CD4-positive, alpha-beta T cell (primary cell): ENCODE data around the gene GPR148. TPM values are rescaled to one million over a fixed set of nuclear protein-coding genes. Genes with fewer than 3 reads are reported as not detected.
A peak's percentile ranks its signal among the peaks of the same experiment; 100 is the strongest.

ENCODE experiments used
- ATAC-seq: fragments of 200-7000 bp; cut with Tn5 transposase; one replicate; pipeline ENCODE4 v1.10.0; 2022; ENCODE audit warnings: mild to moderate bottlenecking; ENCODE audit not compliant: poor library complexity
- CTCF ChIA-PET: fragments of 350-600 bp; sonication (Branson Sonifier 250); formaldehyde crosslinking; loops from one replicate; lab custom pipeline; 2021; ENCODE audit warnings: antibody characterized with exemption, inconsistent platforms; lab: Charles Lee
- POLR2A ChIA-PET: fragments of 350-600 bp; sonication (Branson Sonifier 250); formaldehyde crosslinking; loops from one replicate; lab custom pipeline; 2021; ENCODE audit warnings: antibody characterized with exemption, inconsistent platforms; lab: Charles Lee
- DNase-seq, 14 experiments: peaks; one replicate each; pipeline ENCODE4 v3.0.0-alpha.2; 2013 to 2020; ENCODE audit warnings: mixed read lengths in 2 of 14
- H3K27ac ChIP-seq, 2 donors: one replicate each; pipeline versions ENCODE4 v1.5.1 to v1.7.0; 2013; ENCODE audit warnings: low read length in 2 of 2, low read depth in 1 of 2, mild to moderate bottlenecking in 1 of 2
- H3K27me3 ChIP-seq, 2 experiments: 1 replicate in 1 of 2; 2 replicates in 1 of 2; pipeline versions ENCODE4 v1.6.1 to v1.7.0; 2013; ENCODE audit warnings: low read length in 2 of 2, control low read depth in 1 of 2, mild to moderate bottlenecking in 1 of 2, moderate library complexity in 1 of 2; ENCODE audit not compliant: insufficient read depth in 2 of 2, control insufficient read depth in 1 of 2
- H3K36me3 ChIP-seq: one replicate; pipeline ENCODE4 v1.6.1; 2013; ENCODE audit warnings: low read length, control low read depth; ENCODE audit not compliant: insufficient read depth
- H3K4me1 ChIP-seq: one replicate; pipeline ENCODE4 v1.6.1; 2013; ENCODE audit warnings: low read length, control low read depth; ENCODE audit not compliant: insufficient read depth
- H3K4me3 ChIP-seq: one replicate; pipeline ENCODE4 v1.5.1; 2013; ENCODE audit warnings: mild to moderate bottlenecking, low read length, moderate library complexity
- H3K9me3 ChIP-seq, 2 experiments: 1 replicate in 1 of 2; 2 replicates in 1 of 2; pipeline versions ENCODE4 v1.6.1 to v1.7.0; 2013; ENCODE audit warnings: low read length in 2 of 2, mild to moderate bottlenecking in 2 of 2, control low read depth in 1 of 2, moderate library complexity in 1 of 2; ENCODE audit not compliant: control insufficient read depth in 1 of 2, insufficient read depth in 1 of 2
- H3K27ac Mint-ChIP-seq: one replicate; pipeline ENCODE4 v1.8.0; 2020; ENCODE audit warnings: mixed read lengths
- H3K27me3 Mint-ChIP-seq: one replicate; pipeline ENCODE4 v1.8.0; 2021; ENCODE audit warnings: mixed read lengths
- H3K36me3 Mint-ChIP-seq: one replicate; pipeline ENCODE4 v1.8.0; 2021; ENCODE audit warnings: low read depth, mixed read lengths
- H3K4me1 Mint-ChIP-seq: one replicate; pipeline ENCODE4 v1.8.0; 2021; ENCODE audit warnings: low read depth, mixed read lengths
- H3K4me3 Mint-ChIP-seq: one replicate; pipeline ENCODE4 v1.8.0; 2020; ENCODE audit warnings: mild to moderate bottlenecking, mixed read lengths
- H3K9me3 Mint-ChIP-seq: one replicate; pipeline ENCODE4 v1.8.0; 2020; ENCODE audit warnings: mixed read lengths
- intact Hi-C, 2 experiments: fragments of 100-400 bp; cut with DNase I in 1 of 2; cut with micrococcal nuclease in 1 of 2; formaldehyde crosslinking; loops; one replicate each; pipeline versions ENCODE4 v1.15.1 to v1.9.0; 2023 to 2025; cut with DNase I, micrococcal nuclease
- total RNA-seq, 174 experiments: library from RNA in 2 of 174; stranded (reverse) in 2 of 174; gene quantifications; one replicate each; pipeline ENCODE4 v1.2.3 and lab custom pipeline; 2021 to 2026
- TF ChIP-seq, protein P1 (sequence below): fragments of 200-600 bp; IDR thresholded peaks from one replicate; pipeline ENCODE4 v1.8.0; 2022; ENCODE audit warnings: antibody characterized with exemption, mild to moderate bottlenecking

The GPR148 gene
- total RNA-seq, 2 experiments from 2014 or later, result not detected

DNA sequence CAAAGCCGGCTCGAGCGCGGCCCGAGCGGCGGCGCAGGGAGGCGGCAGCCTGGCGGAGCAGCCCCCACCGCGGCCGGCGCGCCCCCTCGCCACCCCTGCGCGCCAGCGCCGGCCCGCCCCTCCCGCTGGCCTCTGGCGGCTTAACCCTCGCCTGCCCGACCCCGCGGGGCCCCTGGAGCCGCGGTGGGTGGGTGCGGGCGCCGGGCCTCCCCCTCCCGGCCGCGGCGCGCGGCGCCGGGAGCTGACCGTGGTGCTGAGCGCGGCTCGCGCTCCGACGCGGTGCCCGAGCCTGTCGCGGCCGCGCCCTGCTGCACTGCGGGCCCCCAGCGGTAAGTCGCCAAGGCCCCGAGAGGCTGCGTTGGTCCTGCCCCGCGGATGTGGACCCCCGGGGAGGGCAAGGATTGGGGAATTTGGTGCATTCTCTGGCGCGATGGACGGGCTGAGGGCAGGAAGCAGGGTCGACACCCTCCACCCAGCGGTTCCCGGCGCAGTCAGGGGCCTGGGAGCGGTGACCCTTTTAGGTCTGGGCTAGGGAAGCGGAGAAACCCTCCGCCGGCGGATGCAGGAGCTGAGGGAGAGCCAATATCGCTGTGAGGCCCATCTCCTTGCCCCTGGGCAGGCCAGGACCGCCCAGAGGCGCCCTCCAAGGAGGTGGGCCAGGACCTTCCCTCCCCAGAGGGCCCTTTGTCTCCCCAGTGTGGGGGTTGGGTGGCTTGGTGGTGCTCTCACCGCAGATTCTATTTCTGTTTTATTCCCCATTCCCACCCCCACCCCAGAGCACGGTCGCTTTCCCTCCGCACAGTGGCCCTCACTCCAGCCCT lies 27.4 kb downstream of the GPR148 start:
- no peaks in the 10 kb centered on the region for H3K36me3 ChIP-seq
- H3K9me3 ChIP-seq, result peaks cover 0 to 10% of the 10 kb centered on the region in 2 experiments
- intact Hi-C loops, result no loop called here
- Mint-ChIP-seq H3K4me3 (peak overlapping the region; percentile 34), H3K27ac (no peak overlapping the region), H3K9me3 (no peaks in the 10 kb centered on the region), H3K4me1 (no peaks in the 10 kb centered on the region), H3K27me3 (peaks cover 68% of the 10 kb centered on the region), H3K36me3 (no peaks in the 10 kb centered on the region)
- TF ChIP-seq, protein P1, sequence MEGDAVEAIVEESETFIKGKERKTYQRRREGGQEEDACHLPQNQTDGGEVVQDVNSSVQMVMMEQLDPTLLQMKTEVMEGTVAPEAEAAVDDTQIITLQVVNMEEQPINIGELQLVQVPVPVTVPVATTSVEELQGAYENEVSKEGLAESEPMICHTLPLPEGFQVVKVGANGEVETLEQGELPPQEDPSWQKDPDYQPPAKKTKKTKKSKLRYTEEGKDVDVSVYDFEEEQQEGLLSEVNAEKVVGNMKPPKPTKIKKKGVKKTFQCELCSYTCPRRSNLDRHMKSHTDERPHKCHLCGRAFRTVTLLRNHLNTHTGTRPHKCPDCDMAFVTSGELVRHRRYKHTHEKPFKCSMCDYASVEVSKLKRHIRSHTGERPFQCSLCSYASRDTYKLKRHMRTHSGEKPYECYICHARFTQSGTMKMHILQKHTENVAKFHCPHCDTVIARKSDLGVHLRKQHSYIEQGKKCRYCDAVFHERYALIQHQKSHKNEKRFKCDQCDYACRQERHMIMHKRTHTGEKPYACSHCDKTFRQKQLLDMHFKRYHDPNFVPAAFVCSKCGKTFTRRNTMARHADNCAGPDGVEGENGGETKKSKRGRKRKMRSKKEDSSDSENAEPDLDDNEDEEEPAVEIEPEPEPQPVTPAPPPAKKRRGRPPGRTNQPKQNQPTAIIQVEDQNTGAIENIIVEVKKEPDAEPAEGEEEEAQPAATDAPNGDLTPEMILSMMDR, result no peak
- peak; percentile 41 for ATAC-seq
- H3K4me1 ChIP-seq, result peaks cover 9% of the 10 kb centered on the region
- H3K27ac ChIP-seq, result no peak overlapping the region
- CTCF ChIA-PET, result no interaction called here
- H3K4me3 ChIP-seq, result no peak overlapping the region
- POLR2A ChIA-PET, result no interaction called here
- DNase-seq, result peak in 4 of 14 experiments; percentile 6 to 46 (median 26)
- H3K27me3 ChIP-seq, result peaks cover 32 to 38% of the 10 kb centered on the region in 2 experiments

DNA sequence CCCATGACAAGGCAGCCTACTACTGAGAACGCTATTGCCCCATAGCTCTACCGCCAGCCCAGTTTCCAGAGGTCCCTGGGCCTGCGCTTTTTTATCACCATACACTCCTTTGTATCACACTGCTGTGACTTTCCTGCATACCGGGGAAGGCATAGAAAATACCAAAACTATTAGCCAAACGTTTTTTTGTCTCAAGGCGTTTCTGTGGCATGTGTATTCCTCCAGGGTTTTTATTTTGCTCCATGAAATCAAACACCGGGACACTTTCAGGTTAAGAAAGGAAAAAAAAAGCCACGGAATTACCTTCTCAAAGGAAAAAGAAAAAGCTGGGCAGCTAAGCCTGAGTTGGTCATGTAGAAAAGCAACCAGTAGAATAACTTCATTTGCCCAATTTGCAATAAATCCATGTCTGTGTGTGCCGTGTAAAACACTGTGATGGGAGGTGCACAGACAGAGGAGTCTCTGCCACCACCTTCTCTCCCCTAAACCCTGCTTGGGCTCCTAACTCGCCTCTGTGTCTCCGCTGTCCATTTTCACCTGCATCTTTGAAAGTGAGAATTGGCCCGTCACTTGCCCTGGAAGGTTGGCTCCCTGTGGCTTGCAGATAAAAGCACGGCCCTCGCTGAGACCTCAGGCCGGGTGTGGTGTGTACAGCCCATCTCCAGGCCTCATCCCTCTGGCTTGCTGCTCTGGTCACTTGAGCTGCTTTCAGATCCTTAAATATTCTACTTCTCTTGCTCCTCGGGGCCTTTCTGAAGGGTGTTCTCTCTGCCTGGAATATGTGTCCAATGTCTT lies 28.2 kb downstream of the GPR148 start:
- Mint-ChIP-seq H3K27me3 (peaks cover 74% of the 10 kb centered on the region), H3K9me3 (no peaks in the 10 kb centered on the region), H3K4me1 (no peaks in the 10 kb centered on the region), H3K4me3 (peak overlapping the region; percentile 34), H3K36me3 (no peaks in the 10 kb centered on the region), H3K27ac (no peak overlapping the region)
- Histone ChIP-seq H3K27ac (no peak overlapping the region), H3K4me3 (no peak overlapping the region), H3K36me3 (no peaks in the 10 kb centered on the region), H3K27me3 (peaks cover 32 to 38% of the 10 kb centered on the region in 2 experiments), H3K9me3 (peaks cover 0 to 10% of the 10 kb centered on the region in 2 experiments), H3K4me1 (peaks cover 9% of the 10 kb centered on the region)
- intact Hi-C loops, result no loop called here
- ChIA-PET CTCF (no interaction called here), POLR2A (no interaction called here)
- ATAC-seq (no peak), DNase-seq (no peak)
- TF ChIP-seq, protein P1, result no peak

DNA sequence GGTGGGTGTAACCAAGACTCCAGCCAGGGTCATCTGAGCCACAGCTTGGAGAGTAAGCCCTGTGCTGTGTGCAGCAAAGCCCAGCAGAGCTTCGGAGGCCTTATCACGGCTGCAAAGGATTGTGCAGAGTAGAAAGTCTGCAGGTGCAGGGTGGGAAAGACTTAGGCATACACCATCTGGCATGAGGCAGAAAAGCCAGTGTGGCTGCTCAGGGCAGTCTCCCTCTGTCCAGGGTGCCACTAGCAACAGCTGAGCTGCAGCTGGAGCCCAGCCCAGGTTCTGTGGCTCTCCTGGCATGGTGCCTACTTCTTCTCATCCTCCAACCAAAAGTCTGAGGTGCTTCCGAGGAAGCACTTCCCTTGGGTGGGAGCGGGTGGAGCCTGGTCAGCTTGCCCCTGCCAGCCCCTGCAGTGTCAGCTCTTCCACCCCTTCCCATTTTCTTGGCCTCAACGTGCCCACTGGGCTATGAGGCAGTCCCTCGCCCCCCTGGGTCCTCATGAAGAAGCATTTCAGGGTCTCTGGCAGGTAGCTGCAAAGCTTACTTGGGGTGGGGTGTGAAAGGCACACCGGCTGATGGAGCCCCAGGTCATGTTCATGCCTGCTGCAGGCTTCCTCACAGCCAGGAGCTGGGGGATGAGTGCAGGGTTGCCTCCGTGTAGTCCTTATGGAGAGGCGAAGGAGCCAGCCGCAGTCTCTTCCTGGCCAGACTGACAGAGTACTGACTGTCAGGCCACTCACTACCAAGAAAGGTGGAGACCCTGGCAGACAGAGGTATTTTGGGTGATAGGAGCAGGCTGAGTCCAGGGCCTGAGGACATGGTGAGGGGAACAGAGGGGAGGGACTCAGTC lies 31.3 kb downstream of the GPR148 start:
- no peaks in the 10 kb centered on the region for H3K4me1 Mint-ChIP-seq
- ATAC-seq (no peak), DNase-seq (no peak)
- CTCF ChIA-PET, result no interaction called here
- intact Hi-C loops, result no loop called here
- H3K4me3 ChIP-seq, result no peak overlapping the region
- no peaks in the 10 kb centered on the region for H3K9me3 Mint-ChIP-seq
- H3K27ac ChIP-seq, result no peak overlapping the region
- H3K27me3 ChIP-seq, result peaks cover 28 to 32% of the 10 kb centered on the region in 2 experiments
- H3K27me3 Mint-ChIP-seq, result peaks cover 52% of the 10 kb centered on the region
- TF ChIP-seq, protein P1, result no peak
- H3K36me3 Mint-ChIP-seq, result no peaks in the 10 kb centered on the region
- H3K4me3 Mint-ChIP-seq, result no peak overlapping the region
- POLR2A ChIA-PET, result no interaction called here
- peaks cover 9% of the 10 kb centered on the region for H3K4me1 ChIP-seq
- H3K27ac Mint-ChIP-seq, result no peak overlapping the region
- peaks cover 0 to 10% of the 10 kb centered on the region in 2 experiments for H3K9me3 ChIP-seq
- no peaks in the 10 kb centered on the region for H3K36me3 ChIP-seq
